Panc1 (cell line): ENCODE measurements around the gene COL4A4. TPM values are rescaled to one million over a fixed set of nuclear protein-coding genes. Genes with fewer than 3 reads are reported as not detected.
"Not testable (repeated sequence)": the region's sequence is repeated elsewhere in the genome, so short reads cannot be mapped to it uniquely, and the experiment has no call there.

Experiments used
- ATAC-seq: fragments of 200-7000 bp; cut with Tn5 transposase; 2 replicates; pipeline ENCODE4 v1.9.1; 2020; ENCODE audit warnings: mild to moderate bottlenecking, moderate library complexity
- BruUV-seq: library from RNA; stranded (reverse); fragments of 400-500 nt; replicated peaks from 2 replicates; lab custom pipeline; 2021; lab: Mats Ljungman, UMichigan
- CTCF ChIA-PET: fragments of 300-600 bp; sonication (Branson Sonifier 250); formaldehyde crosslinking; loops from one replicate; lab custom pipeline; 2022; ENCODE audit warnings: antibody characterized with exemption; lab: Charles Lee
- POLR2A ChIA-PET: fragments of 300-600 bp; sonication (Branson Sonifier 250); formaldehyde crosslinking; loops from one replicate; lab custom pipeline; 2022; ENCODE audit warnings: antibody characterized with exemption; lab: Charles Lee
- DNase-seq: peaks from one replicate; pipeline ENCODE4 v3.0.0-alpha.2; 2010; ENCODE audit warnings: low read depth, low spot score
- H3K27ac ChIP-seq: 2 replicates; pipeline ENCODE4 v1.5.1; 2011; ENCODE audit warnings: mild to moderate bottlenecking, low read length, inconsistent platforms
- H3K27me3 ChIP-seq: fragments of 200-500 bp; sonication (Bioruptor generic); 2 replicates; pipeline ENCODE4 v1.6.0; 2014; ENCODE audit warnings: low read length, inconsistent platforms; ENCODE audit not compliant: control insufficient read depth, insufficient read depth
- H3K36me3 ChIP-seq: fragments of 200-500 bp; sonication (Bioruptor generic); 2 replicates; pipeline ENCODE4 v1.5.1; 2014; ENCODE audit warnings: inconsistent platforms, mild to moderate bottlenecking, low read length, moderate library complexity; ENCODE audit not compliant: control insufficient read depth, insufficient read depth
- H3K4me1 ChIP-seq: 2 replicates; pipeline ENCODE4 v1.5.1; 2011; ENCODE audit warnings: inconsistent platforms, mild to moderate bottlenecking, low read length, moderate library complexity; ENCODE audit not compliant: control insufficient read depth, insufficient read depth
- H3K4me3 ChIP-seq, 2 experiments: 2 replicates each; pipeline ENCODE4 v1.5.1; 2011 to 2012; ENCODE audit warnings: low read depth in 2 of 2, low read length in 2 of 2, mild to moderate bottlenecking in 2 of 2, inconsistent platforms in 1 of 2, moderate library complexity in 1 of 2
- H3K9me3 ChIP-seq: fragments of 200-500 bp; sonication (Bioruptor generic); 2 replicates; pipeline ENCODE4 v1.5.1; 2014; ENCODE audit warnings: low read depth, mild to moderate bottlenecking, inconsistent platforms, low read length, moderate library complexity; ENCODE audit not compliant: control insufficient read depth, insufficient read depth
- POLR2AphosphoS5 ChIP-seq: IDR thresholded peaks from 2 replicates; pipeline ENCODE4 v1.6.1; 2012; ENCODE audit warnings: mild to moderate bottlenecking, low read depth, low read length, moderate library complexity
- SIN3A ChIP-seq: IDR thresholded peaks from 2 replicates; pipeline ENCODE4 v1.6.1; 2012; ENCODE audit warnings: low read depth, mild to moderate bottlenecking, low read length, moderate library complexity, borderline replicate concordance; ENCODE audit not compliant: insufficient read depth
- TCF7L2 ChIP-seq: IDR thresholded peaks from 2 replicates; pipeline ENCODE4 v1.6.1; 2011; ENCODE audit warnings: mild to moderate bottlenecking, low read depth, low read length, inconsistent platforms
- in situ Hi-C: cut with HindIII; loops from 2 replicates; pipeline ENCODE4 v1.10.0; 2016; ENCODE audit warnings: low sequenced_read_pairs, low pct_unique_long_range_greater_than_20kb
- intact Hi-C: fragments of 100-400 bp; cut with micrococcal nuclease; formaldehyde crosslinking; loops from one replicate; pipeline ENCODE4 v1.10.0; 2022; ENCODE audit not compliant: unreplicated experiment
- total RNA-seq: library from RNA; stranded (reverse); gene quantifications from one replicate; pipeline ENCODE4 v1.2.1, GENCODE V29; 2021; ENCODE audit not compliant: unreplicated experiment
- TF ChIP-seq, protein P1 (sequence below), 2 experiments: IDR thresholded peaks; 2 replicates each; pipeline ENCODE4 v1.6.1; 2011 to 2012; ENCODE audit warnings: low read depth in 2 of 2, control low read depth in 1 of 2, low read length in 1 of 2, mild to moderate bottlenecking in 1 of 2, moderate library complexity in 1 of 2; ENCODE audit not compliant: insufficient read depth in 1 of 2
- TF ChIP-seq, protein P2 (sequence below): fragments of 450-650 bp; IDR thresholded peaks from 2 replicates; pipeline ENCODE4 v1.5.1; 2017; ENCODE audit warnings: mild to moderate bottlenecking

The COL4A4 gene
- total RNA-seq, 1 experiment from 2014 or later = 0.13 TPM

DNA sequence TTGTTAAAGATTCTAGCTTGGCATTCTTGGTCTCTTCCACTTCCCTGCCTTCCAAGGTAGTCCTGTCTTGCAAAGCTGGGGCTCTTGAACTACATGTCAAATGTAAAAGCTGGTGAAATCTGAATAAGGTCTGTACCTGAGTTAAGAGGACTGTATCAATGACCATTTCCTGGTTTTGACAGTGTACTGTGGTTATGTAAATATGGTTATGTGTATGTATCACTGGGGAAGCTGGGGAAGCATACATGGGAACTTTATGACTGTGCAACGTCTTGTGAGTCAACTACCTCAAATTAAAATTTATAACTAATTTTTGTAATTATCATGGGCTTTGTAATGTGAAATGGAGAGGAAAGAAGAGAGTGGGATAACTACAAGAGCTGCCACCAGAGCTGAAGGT lies 81.7 kb downstream of the COL4A4 start:
- ChIA-PET POLR2A (no interaction called here), CTCF (no interaction called here)
- ATAC-seq (no peak), DNase-seq (no peak)
- no peaks in the 10 kb centered on the region for H3K36me3 ChIP-seq
- no peaks in the 10 kb centered on the region for H3K9me3 ChIP-seq
- H3K27ac ChIP-seq = no peak overlapping the region
- H3K4me3 ChIP-seq = no peak overlapping the region
- in situ Hi-C loops (no loop called here), intact Hi-C loops (no loop called here)
- TF ChIP-seq, protein P1, sequence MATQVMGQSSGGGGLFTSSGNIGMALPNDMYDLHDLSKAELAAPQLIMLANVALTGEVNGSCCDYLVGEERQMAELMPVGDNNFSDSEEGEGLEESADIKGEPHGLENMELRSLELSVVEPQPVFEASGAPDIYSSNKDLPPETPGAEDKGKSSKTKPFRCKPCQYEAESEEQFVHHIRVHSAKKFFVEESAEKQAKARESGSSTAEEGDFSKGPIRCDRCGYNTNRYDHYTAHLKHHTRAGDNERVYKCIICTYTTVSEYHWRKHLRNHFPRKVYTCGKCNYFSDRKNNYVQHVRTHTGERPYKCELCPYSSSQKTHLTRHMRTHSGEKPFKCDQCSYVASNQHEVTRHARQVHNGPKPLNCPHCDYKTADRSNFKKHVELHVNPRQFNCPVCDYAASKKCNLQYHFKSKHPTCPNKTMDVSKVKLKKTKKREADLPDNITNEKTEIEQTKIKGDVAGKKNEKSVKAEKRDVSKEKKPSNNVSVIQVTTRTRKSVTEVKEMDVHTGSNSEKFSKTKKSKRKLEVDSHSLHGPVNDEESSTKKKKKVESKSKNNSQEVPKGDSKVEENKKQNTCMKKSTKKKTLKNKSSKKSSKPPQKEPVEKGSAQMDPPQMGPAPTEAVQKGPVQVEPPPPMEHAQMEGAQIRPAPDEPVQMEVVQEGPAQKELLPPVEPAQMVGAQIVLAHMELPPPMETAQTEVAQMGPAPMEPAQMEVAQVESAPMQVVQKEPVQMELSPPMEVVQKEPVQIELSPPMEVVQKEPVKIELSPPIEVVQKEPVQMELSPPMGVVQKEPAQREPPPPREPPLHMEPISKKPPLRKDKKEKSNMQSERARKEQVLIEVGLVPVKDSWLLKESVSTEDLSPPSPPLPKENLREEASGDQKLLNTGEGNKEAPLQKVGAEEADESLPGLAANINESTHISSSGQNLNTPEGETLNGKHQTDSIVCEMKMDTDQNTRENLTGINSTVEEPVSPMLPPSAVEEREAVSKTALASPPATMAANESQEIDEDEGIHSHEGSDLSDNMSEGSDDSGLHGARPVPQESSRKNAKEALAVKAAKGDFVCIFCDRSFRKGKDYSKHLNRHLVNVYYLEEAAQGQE (IDR thresholded peaks at IDR 0.05; ENCODE audit: insufficient read depth in 1 of 2, low read depth in 2 of 2, low read length in 1 of 2) = no peak
- TF ChIP-seq POLR2AphosphoS5 (no peak), TCF7L2 (no peak), SIN3A (no peak)
- TF ChIP-seq, protein P2, sequence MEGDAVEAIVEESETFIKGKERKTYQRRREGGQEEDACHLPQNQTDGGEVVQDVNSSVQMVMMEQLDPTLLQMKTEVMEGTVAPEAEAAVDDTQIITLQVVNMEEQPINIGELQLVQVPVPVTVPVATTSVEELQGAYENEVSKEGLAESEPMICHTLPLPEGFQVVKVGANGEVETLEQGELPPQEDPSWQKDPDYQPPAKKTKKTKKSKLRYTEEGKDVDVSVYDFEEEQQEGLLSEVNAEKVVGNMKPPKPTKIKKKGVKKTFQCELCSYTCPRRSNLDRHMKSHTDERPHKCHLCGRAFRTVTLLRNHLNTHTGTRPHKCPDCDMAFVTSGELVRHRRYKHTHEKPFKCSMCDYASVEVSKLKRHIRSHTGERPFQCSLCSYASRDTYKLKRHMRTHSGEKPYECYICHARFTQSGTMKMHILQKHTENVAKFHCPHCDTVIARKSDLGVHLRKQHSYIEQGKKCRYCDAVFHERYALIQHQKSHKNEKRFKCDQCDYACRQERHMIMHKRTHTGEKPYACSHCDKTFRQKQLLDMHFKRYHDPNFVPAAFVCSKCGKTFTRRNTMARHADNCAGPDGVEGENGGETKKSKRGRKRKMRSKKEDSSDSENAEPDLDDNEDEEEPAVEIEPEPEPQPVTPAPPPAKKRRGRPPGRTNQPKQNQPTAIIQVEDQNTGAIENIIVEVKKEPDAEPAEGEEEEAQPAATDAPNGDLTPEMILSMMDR = no peak
- H3K27me3 ChIP-seq = peaks cover 4% of the 10 kb centered on the region; the same call in 1 of the 2 replicates
- no TSS peak for BruUV-seq
- no peaks in the 10 kb centered on the region for H3K4me1 ChIP-seq

DNA sequence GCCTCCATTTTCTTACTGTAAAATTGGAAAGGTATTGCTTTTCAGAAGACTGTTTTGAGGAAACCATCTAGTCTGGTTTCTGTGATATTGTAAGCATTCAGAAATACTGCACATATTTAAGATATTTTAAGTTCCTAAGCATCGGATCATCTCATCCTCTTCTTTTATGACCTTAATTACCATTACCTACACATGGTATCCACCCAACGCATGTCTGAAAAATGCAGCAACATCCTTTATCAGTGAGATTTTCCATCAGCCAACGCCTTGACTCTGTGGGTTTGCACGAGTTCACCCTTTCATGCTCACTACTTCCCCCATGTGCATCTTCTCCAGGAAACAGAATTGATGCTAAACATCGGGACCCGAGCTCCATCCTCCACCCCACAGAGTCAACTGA lies 84.3 kb downstream of the COL4A4 start:
- POLR2A ChIA-PET = no interaction called here
- no peak for ATAC-seq
- intact Hi-C loops (no loop called here), in situ Hi-C loops (no loop called here)
- H3K27ac ChIP-seq = no peak overlapping the region
- TF ChIP-seq, protein P1 (IDR thresholded peaks at IDR 0.05; ENCODE audit: insufficient read depth in 1 of 2, low read depth in 2 of 2, low read length in 1 of 2) = no peak
- TF ChIP-seq SIN3A = no peak
- no peak for TF ChIP-seq POLR2AphosphoS5
- TF ChIP-seq, protein P2 = no peak
- no peak overlapping the region for H3K4me3 ChIP-seq
- H3K9me3 ChIP-seq = no peaks in the 10 kb centered on the region
- no peaks in the 10 kb centered on the region for H3K4me1 ChIP-seq
- DNase-seq = no peak
- CTCF ChIA-PET = no interaction called here
- BruUV-seq = no TSS peak
- H3K36me3 ChIP-seq = no peaks in the 10 kb centered on the region
- peaks cover 4% of the 10 kb centered on the region; the same call in 1 of the 2 replicates for H3K27me3 ChIP-seq

DNA sequence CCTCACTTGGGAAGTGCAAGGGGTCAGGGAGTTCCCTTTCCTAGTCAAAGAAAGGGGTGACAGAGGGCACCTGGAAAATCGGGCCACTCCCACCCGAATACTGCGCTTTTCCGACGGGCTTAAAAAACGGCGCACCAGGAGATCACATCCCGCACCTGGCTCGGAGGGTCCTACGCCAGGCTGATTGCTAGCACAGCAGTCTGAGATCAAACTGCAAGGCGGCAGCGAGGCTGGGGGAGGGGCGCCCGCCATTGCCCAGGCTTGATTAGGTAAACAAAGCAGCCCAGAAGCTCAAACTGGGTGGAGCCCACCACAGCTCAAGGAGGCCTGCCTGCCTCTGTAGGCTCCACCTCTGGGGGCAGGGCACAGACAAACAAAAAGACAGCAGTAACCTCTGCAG lies 98.9 kb downstream of the COL4A4 start:
- H3K27ac ChIP-seq, H3K9me3 ChIP-seq, DNase-seq, H3K4me1 ChIP-seq, H3K36me3 ChIP-seq, H3K4me3 ChIP-seq, ATAC-seq, CTCF ChIA-PET, in situ Hi-C loops, intact Hi-C loops, H3K27me3 ChIP-seq, POLR2A ChIA-PET, BruUV-seq: not testable (repeated sequence)
